Eye (tissue), 1 donor: ENCODE measurements around the gene IL19.

Experiments
- DNase-seq: peaks from one replicate; pipeline ENCODE4 v3.0.0-alpha.2; 2015

Gene IL19, protein sequence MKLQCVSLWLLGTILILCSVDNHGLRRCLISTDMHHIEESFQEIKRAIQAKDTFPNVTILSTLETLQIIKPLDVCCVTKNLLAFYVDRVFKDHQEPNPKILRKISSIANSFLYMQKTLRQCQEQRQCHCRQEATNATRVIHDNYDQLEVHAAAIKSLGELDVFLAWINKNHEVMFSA

DNA sequence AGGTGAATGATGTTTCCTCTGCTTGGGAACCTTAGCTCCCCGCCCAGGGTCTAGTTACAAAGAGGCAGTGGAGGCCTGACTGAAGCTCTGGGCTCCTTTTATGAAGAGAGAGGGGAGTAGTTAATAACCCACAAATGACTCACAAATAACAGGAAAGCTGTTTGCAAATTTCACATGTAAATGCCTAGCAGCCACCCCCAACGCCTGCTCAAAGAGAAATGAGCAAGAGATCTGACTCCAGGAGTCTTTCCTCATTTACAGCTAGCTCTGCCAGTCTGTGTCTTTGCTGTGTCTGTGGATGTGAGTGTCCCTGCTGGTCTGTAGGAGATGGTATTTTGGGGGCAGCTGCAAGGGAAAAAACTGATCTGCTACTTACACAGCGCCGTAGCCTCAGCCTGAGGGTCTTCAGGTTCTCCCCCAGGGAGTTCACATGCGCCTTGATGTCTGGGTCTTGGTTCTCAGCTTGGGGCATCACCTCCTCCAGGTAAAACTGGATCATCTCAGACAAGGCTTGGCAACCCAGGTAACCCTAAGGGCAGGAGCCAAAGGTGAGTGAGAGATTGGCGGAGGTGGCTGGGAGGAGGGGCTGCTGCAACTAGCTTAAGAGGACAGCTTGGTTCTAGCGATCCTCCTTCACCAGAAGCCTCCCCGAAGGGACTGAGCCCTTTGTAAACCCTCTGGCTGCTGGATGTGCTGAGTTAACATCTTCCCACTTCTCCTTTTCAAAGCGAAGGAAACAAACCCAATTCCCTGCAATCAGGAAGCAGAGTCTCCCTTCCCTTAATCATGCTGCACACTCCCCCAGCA is at the start of gene IL19:
TSS of gene IL19 (plus strand) at position 243 of the 807 bp plus-strand sequence. CDS start 65,890 bp downstream, outside the sequence.
- DNase-seq = no peak

DNA sequence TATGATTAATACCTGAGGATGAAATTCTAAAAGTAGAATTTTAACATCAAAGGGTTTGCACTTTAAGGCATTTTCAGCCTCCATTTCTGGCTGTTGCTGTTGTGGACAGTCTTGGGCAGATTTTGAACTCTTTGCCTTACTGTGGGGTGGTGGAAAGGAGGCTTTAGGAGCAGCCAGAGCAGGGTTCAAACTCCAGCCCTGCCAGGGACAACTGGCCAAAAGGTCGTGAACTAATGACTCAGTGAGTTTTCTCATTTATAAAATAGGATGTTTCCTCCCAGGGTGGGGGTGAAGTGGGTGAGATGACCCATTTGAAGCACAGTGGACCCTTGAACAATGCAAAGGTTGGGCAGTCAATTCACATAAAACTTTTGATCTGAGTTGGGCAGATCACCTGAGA is 49.1 kb upstream of the IL19 start:
- DNase-seq = no peak

DNA sequence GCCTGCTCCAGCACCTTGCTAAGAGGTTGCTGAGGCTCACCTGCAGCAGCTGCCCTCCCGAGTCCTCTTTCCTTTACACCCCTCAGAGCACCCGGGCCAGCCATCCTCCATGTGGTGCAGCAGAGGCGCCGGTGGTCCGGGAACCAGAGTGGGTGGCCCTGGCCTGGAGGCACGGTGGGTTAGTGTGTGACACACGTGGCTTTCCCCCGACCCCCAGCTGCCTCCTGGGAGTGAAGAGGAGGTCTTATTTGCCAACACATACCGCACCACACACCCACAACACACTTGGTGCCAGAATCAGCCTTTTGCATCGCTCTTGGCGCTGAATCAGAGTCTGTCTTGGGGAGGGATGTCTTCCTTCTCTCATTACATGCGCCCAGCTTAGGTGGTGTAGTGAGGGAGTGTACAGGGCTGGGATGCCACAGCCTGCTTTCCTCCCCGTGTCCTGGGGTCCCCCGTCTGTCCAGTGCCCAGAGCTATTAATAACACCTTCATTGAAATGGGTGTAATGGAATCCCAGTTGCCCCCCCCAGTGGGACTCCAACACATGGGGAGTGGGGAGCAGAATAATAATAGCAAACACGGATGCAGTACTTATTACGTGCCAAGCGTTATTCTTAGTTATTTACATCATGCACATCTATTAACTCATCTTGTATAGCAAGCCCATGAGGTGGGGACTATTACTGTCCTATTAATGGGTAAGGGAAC is 47.7 kb upstream of the IL19 start:
- no peak for DNase-seq

DNA sequence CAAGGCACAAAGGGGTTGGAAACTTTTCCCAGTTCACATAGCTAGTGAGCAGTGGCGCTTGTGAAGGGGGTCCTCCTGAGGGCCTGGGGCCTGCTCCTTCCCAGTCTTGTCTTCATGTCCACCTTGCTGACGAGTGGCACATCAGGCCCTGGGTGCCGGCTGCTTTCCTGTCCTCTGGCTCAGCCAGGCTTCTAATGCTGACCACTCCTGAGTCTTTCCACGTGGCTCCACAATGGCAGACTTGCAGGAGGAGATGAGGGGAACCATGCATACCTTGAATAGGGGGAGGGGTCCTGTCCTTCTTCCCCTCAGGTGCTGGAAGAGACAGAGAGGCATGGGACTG is 47.1 kb upstream of the IL19 start:
- no peak for DNase-seq

DNA sequence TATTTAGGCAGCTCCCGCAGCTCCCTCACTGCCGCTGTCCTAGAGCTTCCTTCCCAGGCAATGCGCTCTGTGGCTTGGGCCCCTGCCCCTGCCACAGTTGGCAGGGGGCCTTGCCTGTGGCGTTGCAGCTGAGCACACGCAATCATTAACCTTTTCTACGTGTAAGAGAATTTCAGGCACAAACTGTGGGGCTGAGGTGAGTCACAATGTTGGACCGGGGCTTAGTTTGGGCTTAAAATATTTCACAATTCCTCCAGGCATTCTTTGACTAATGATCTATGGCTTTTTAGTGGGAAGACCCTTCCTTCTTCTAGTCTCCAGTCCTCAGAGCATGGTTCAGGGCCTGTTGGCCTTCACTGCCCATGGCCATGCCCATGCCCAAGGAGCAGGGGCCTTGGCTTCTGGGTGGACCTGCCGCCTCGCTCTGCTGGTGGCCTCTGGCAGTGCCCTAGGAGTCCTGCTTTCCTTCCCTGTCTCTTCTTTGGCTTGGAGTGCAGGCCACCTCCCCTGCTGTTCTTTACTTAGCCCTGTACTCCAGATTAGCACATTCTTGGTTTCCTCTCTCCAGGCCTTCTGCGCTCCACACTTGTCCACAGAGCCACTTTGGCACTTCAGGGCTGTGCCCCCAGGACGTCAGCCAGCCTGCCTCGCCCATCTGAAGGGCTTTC is 46.6 kb upstream of the IL19 start:
- DNase-seq = no peak

DNA sequence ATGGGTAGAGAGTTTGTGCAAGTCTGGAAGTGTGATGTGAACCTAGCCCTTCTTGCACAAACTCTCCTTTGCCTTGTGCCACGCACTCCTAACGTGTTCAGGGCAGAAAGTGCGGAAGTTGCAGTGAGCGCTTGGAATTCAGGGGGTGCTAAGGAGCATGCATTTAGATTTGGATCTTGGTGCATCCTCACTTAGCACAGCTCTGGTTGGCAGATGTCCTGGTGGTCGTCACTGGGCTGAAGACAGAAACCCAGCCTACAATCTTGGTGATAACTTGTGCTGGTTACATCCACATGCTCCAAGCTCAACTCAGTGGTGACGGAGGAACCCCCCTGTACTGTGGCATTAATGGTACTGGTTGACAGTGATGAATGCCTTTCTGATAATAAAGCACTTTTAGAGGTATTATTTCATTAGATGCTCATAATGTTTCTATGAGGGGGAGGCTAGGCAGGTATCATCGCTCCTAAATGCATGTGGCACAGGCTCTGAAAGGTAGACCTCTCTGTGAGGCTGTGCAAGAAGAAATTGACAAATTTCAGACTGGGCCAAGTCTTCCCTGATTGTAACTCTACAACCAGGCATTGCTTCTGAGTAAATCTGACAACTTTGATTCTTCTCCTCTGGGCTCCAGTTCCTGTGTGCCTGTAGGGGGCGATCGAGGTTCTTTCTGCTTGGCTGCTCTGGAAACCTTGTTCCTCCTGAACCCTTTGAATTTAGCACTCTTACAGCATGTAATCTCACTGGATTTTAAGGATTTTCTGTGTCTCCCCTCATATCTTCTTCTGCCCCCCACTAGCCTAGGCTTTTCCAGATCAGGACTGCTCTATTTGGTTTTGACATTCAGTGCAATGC is 45.2 kb upstream of the IL19 start:
- peak; percentile 63 for DNase-seq

DNA sequence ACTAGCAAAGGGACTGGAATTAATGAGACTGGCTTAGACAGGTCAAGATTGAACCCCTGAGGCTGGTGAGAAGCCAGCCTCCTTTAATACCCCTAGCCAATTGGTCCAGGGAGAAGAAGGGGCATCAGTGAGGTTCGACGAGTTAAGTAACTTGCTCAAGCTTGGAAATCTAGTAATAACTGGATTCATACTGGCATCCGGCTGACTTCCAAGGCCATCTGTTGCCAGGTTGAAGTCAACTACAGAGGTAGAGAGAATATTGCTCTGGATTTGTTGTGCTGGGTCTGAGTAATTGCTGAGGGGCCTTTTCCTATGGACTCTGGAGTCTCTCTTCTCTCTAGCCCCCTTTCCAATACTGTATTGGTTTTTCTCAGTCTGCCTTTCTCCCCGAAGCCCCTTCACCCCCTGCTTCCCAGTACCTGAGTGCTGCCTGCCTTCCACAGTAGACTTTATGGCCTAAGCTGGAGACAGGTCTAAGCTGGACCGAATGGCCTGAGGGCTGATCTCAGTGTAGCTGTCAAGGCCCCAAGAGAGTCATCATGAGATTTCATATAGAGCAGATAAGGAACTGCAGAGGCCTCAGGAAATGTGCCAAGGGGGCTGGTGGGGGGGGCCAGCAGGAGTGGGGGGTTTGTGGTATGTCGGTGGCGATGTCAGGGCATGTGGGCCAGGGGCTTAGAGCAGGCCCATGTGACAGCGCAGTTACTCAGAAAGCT is 42.4 kb upstream of the IL19 start:
- DNase-seq = no peak

DNA sequence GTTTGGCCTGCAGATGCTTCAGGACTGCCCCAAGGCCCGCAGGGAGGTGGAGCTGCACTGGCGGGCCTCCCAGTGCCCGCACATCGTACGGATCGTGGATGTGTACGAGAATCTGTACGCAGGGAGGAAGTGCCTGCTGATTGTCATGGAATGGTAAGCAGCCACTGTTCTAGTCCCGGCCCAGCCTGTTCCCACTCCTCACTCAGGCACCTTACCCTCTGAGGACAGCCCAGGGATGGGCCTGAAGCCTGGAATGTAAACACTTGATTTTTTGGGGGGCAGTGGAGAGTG is 41.9 kb upstream of the IL19 start:
- DNase-seq = no peak

DNA sequence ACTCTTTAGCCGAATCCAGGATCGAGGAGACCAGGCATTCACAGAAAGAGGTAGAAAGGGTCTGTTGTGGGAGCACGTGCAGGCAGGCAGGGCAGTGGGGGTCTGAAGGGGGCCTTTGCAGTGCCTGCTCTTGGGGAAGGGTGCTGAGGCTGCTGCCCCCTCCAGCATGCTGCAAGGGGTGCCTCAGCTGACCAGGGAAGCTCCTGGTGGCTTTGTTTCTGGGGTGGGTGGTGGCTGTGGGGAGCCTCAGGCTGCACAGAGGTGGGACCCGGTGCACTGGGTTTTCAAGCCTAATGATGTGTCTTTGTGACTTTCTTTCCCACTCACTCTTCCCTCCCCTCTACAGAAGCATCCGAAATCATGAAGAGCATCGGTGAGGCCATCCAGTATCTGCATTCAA is 41.5 kb upstream of the IL19 start:
- DNase-seq = no peak

DNA sequence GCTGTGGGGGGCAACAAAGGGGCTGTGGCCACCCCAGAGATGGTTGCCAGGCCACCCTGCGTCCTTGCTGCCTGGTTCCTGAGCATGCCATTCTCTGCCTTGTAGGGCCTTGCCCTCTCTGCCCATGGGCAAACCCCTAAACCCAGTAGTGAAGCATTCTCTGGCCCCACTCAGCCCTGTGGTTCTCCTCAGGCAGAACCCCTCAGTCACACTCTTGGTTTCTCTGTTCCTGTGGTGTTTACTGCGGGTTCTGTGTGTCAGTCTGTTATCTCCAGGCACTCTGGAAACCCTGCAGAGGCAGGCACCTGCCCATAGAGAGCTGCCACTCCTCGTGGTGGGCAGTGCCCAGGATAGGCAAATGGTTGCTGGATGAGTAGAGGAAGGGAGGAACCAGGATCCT is 41.1 kb upstream of the IL19 start:
- no peak for DNase-seq

DNA sequence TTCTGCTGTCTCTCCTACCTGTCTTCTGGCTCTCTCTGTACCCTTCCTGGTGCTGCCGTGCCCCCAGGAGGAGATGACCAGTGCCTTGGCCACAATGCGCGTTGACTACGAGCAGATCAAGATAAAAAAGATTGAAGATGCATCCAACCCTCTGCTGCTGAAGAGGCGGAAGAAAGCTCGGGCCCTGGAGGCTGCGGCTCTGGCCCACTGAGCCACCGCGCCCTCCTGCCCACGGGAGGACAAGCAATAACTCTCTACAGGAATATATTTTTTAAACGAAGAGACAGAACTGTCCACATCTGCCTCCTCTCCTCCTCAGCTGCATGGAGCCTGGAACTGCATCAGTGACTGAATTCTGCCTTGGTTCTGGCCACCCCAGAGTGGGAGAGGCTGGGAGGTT is 38.1 kb upstream of the IL19 start:
- no peak for DNase-seq

DNA sequence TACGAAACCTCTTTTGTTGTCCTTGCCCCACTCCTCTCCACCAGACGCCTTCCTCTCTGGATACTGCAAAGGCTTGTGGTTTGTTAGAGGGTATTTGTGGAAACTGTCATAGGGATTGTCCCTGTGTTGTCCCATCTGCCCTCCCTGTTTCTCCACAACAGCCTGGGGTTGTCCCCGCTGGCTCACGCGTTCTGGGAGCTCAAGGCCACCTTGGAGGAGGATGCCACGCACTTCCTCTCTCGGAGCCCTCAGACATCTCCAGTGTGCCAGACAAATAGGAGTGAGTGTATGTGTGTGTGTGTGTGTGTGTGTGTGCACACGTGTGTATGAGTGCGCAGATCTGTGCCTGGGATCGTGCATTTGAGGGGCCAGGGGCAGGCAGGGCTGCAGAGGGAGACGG is 37.6 kb upstream of the IL19 start:
- no peak for DNase-seq

DNA sequence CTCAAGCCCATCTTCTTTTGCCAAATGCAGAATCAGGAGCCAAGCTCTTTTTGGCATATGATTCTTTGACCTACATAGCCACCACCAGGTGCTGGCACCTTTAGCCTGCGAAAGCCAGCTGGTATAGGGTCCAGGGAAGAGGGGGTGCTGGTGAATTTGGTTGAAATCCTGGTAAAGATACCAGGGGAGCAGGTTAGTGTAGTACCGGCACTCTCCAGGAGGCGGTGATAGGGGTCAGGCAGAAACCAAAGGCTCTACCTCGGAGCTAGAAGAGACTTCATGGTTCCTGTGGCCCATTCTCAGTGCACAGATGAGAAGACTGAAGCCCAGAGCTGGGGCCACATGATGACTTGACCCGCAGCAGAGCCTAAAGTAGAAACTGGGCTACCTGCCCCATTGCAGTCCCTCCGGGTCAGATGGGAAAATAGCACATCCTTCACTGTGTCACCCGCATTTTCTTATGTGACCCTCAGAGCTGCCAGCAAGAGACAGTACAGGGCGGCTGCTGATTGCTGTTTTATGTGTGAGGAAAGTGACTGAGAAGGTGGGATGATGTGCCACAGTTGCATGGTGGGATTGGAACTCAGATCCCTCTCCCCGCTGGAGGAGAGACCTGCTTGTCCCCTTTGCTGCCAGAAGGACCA is 36.0 kb upstream of the IL19 start:
- DNase-seq = peak; percentile 64

DNA sequence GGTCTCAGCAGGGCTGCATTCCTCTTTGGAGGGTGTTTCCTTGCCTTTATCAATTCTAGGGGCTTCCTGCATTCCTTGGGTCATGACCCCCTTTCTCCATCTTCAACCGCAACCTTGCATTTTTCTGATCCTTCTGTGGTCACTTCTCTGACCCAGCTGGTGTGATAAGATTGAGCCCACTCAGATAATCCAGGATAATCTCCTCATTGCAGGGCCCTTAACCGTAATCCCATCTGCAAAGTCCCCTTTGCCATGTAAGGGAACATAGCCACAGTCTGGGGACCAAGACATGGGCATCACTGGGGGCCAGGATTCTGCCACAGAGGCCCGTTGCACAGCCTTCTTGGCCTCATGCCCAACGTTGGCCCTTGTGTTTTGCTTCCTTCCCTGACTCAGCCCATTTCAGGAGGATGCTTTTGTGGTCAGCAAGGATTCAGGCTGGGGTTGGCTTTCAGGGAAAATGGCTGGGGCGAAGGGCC is 35.0 kb upstream of the IL19 start:
- DNase-seq = no peak

DNA sequence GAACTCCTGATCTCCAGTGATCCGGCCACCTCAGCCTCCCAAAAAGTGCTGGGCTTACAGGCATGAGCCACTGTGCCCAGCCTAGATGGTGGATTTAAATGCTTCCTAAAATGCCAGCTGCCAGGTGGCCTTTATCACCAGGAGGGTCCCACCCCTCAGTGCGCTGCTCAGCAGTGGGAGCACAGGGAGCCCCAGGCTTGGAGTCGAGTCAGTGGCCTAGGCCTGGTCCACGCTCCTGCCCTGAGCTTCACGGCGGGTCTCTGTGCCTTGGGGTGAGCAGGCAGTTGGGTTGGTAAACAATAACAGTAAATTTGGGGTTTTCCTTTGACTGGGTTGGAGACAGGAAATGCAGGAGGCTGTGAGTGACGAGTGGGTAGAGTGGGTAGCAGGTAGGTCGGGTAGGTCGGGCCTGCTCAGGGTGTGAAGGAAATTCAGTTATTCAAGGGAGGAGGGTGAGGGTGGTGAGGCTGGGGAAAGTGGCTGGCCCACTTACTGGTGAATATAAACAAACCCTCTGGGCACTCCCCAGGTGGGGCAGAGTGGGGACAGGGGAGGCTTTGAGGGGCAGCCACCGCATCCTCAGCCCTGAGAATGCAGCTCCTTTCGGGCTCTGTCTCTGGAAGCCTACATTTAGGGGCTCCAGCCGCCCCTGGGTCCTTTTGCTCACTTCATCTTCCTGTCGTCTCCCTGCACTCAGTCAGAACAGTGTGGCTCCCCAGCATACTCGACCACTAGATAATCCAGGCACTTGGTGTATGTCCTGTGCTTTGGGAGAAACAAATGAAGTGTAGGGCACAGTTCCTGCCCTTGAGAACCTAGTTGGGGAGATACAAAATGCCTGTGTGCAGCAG is 33.5 kb upstream of the IL19 start:
- no peak for DNase-seq

DNA sequence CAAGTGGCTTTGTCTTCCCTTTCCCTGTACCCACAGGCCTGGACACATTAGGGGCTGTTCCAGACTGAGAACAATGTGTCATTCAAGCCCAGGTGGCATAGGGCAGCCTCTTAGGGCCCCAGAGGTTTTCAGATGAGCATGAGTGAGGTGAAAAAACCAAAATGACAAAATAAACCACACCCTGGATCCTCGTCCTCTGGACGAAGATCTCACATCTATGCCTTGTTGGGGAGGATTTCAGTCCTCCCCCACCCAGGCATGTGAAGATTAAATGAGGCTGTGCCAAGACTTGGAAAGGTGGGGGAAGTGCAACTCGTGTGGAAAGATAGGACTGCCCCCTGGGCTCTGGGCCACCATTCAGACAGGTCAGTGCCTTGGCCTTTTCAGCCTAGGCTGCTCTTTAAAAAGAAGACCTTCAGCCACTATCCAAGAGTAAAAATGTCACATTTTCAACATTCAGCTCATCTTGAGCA is 32.8 kb upstream of the IL19 start:
- DNase-seq = no peak

DNA sequence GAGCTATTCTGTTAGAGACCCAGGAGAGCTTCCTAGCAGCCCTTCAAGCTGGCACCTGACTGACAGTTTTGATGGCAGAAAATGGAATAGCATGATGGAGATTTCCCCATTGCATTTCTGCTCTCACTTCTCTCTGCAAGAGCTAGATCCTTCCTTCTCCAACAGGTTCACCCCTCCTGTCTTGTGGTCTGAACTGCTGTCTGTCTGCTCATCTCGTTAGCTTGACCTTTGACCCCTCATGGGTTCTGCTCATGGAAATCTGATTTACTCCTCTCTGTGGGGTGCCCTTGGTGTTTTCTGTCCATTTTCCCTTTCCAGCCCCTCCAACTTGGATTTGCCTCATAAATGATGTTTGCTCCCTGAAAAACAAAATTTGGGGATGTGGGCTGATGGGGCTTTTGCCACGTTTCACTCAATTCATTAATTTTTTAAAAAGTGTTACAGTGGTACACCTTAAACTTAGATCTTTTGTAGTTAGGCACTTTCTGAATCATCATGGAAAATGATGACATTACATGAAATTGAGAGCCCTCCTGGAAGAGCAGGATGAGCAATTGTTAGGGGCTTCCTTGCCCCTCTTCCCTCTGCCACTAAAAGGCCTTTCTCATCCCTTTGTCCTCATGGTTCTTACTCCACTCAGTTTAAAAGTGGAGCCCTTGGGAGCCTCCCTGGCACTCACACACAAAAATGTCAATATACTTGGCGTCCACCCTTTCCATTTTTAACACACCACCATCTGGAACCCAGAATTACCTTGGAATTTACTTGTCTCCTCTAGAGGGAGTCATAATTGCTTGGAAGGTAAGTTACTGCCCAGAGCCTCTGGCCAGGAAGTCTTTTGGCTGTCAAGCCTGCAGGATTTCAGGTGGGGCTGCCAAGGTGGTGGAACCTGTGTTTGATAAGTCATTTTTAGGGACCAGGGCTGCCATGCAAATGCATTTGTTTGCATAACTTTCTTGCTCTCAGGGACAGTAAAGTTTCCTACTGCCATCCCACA is 31.9 kb upstream of the IL19 start:
- no peak for DNase-seq

DNA sequence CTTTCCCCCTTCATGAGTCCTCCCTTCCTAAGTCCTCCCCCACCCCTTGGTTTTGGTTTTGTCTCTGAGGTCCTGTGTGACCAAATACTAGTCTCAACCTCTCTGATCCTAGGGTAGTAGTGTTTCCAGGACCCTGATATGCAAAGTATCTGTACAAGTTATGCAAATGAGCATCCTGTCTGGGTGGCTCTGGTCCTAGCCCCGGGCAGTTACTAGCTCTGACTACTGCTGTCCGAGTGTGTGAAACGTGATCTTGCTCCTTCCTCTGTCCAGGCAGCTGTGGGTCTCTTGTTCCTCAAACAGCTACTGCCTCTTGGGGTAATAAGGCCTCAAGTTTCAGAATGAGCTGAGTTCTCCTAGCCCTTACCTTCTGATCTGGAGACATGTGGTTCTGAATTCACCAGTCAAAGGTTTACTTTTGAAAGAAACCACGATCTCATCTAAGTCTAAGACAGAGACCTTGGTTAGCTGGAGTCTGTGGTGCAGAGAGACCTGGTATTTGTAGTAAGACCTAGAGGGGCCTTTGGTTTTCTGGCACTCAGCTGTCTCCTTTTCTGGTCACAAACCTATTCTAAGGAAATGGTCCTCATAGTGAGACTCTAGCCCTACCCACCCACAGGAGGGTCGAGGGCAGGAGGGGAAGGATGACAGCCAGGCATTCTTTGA is 31.0 kb upstream of the IL19 start:
- DNase-seq = no peak
